Measurements from ENCODE around the gene PLCB1. TPM values are rescaled to one million over a fixed set of nuclear protein-coding genes. Genes with fewer than 3 reads are reported as not detected.

The PLCB1 gene
- total and polyA plus RNA-seq, 10 of the 15 experiments (the other 5 are each of a cell fraction or from before 2014, with no cell fraction given) = 0.05 to 5.3 (median 0.17) TPM; not detected in 1

DNA sequence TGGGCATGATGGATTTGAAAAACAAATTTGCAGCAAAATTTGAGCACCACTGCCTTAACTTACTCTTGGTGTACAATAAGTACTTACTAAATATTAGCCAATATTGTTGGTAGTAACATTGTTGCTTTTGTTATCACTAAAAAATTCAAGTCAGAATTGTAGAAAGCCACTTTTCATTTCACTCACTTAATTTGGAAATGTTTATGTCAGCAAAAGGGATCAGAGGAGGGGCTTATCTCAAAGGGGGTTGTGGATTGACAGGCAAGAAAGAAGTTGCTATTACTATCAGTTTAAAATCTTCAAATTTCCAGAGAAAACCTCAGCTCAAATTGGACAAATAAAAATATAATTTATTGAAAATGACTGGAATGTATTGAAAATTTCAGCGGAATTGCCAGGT is 241.5 kb downstream of the PLCB1 start (continued):
- no peak for TF ChIP-seq USF2 (IDR thresholded peaks at IDR 0.05; ENCODE audit: borderline replicate concordance, low read depth, low read length)
- TF ChIP-seq, protein P1, sequence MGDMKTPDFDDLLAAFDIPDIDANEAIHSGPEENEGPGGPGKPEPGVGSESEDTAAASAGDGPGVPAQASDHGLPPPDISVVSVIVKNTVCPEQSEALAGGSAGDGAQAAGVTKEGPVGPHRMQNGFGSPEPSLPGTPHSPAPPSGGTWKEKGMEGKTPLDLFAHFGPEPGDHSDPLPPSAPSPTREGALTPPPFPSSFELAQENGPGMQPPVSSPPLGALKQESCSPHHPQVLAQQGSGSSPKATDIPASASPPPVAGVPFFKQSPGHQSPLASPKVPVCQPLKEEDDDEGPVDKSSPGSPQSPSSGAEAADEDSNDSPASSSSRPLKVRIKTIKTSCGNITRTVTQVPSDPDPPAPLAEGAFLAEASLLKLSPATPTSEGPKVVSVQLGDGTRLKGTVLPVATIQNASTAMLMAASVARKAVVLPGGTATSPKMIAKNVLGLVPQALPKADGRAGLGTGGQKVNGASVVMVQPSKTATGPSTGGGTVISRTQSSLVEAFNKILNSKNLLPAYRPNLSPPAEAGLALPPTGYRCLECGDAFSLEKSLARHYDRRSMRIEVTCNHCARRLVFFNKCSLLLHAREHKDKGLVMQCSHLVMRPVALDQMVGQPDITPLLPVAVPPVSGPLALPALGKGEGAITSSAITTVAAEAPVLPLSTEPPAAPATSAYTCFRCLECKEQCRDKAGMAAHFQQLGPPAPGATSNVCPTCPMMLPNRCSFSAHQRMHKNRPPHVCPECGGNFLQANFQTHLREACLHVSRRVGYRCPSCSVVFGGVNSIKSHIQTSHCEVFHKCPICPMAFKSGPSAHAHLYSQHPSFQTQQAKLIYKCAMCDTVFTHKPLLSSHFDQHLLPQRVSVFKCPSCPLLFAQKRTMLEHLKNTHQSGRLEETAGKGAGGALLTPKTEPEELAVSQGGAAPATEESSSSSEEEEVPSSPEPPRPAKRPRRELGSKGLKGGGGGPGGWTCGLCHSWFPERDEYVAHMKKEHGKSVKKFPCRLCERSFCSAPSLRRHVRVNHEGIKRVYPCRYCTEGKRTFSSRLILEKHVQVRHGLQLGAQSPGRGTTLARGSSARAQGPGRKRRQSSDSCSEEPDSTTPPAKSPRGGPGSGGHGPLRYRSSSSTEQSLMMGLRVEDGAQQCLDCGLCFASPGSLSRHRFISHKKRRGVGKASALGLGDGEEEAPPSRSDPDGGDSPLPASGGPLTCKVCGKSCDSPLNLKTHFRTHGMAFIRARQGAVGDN (IDR thresholded peaks at IDR 0.05) = no peak
- no peak for TF ChIP-seq KLF5 (IDR thresholded peaks at IDR 0.05; ENCODE audit: partially characterized antibody)

- intact Hi-C loops (cut with micrococcal nuclease; ENCODE audit: unreplicated experiment) = no loop called here
- DNase-seq (ENCODE audit: low read depth, low spot score) = no peak
- TF ChIP-seq, protein P2, sequence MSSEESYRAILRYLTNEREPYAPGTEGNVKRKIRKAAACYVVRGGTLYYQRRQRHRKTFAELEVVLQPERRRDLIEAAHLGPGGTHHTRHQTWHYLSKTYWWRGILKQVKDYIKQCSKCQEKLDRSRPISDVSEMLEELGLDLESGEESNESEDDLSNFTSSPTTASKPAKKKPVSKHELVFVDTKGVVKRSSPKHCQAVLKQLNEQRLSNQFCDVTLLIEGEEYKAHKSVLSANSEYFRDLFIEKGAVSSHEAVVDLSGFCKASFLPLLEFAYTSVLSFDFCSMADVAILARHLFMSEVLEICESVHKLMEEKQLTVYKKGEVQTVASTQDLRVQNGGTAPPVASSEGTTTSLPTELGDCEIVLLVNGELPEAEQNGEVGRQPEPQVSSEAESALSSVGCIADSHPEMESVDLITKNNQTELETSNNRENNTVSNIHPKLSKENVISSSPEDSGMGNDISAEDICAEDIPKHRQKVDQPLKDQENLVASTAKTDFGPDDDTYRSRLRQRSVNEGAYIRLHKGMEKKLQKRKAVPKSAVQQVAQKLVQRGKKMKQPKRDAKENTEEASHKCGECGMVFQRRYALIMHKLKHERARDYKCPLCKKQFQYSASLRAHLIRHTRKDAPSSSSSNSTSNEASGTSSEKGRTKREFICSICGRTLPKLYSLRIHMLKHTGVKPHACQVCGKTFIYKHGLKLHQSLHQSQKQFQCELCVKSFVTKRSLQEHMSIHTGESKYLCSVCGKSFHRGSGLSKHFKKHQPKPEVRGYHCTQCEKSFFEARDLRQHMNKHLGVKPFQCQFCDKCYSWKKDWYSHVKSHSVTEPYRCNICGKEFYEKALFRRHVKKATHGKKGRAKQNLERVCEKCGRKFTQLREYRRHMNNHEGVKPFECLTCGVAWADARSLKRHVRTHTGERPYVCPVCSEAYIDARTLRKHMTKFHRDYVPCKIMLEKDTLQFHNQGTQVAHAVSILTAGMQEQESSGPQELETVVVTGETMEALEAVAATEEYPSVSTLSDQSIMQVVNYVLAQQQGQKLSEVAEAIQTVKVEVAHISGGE (CRISPR knock-in tag; IDR thresholded peaks at IDR 0.05) = no peak
- TF ChIP-seq USF2 (IDR thresholded peaks at IDR 0.05; ENCODE audit: borderline replicate concordance, low read depth, low read length) (no peak), MEF2A (IDR thresholded peaks at IDR 0.05; ENCODE audit: insufficient read depth, low read depth, low read length) (no peak), GABPA (IDR thresholded peaks at IDR 0.05; ENCODE audit: low read depth) (no peak), E2F8 (IDR thresholded peaks at IDR 0.05; ENCODE audit: low read depth, partially characterized antibody) (no peak), ZNF384 (IDR thresholded peaks at IDR 0.05; ENCODE audit: borderline replicate concordance, low read depth, low read length) (no peak), JUND (IDR thresholded peaks at IDR 0.05; ENCODE audit: low read depth, low read length) (no peak)
These were observed 243.8 kb downstream of the PLCB1 start for GRCh38 chr20:8375898-8376297.

More at GRCh38 chr20:8375898-8376297, 243.8 kb downstream of the PLCB1 start:
- H3K79me2 ChIP-seq (ENCODE audit: control insufficient read depth, insufficient read depth, low read length) = no peaks in the 10 kb centered on the region
- 2% methylated on average over 2 of the region's 2 CpGs for WGBS (ENCODE audit: insufficient coverage, insufficient replicate concordance, low lambda C conversion rate, missing lambda C conversion rate)
- ChIA-PET CTCF (interaction anchor here (0.9 kb wide), 1 partner anchor 14 kb away, joined by 3 read pairs; no protein-coding TSS in a partner anchor), POLR2A (no interaction called here), RAD21 (ENCODE audit: unreplicated experiment) (no interaction called here), SMC1A (ENCODE audit: uncharacterized antibody, unreplicated experiment) (no interaction called here)
- H4K20me1 ChIP-seq (ENCODE audit: control insufficient read depth, insufficient read depth) = no peaks in the 10 kb centered on the region
- no peaks in the 10 kb centered on the region for H3K36me3 ChIP-seq (ENCODE audit: control insufficient read depth in 2 of 2, insufficient read depth in 2 of 2, low read length in 1 of 2)
- in situ Hi-C loops (cut with MboI) = no loop called here
- H3K9me3 ChIP-seq (replicated peaks; ENCODE audit: control insufficient read depth, insufficient read depth, low read length) = no peaks in the 10 kb centered on the region
- H3K4me3 ChIP-seq = no peak overlapping the region
- no peak overlapping the region for H3K9ac ChIP-seq (ENCODE audit: control insufficient read depth, insufficient read depth, low read length)
- no peaks in the 10 kb centered on the region for H3K4me1 ChIP-seq (ENCODE audit: control insufficient read depth, insufficient read depth, low read length)
- no peaks in the 10 kb centered on the region for H3K27me3 ChIP-seq (replicated peaks in 1 of 2; ENCODE audit: control insufficient read depth in 2 of 2, insufficient read depth in 2 of 2, low read length in 1 of 2)
- no TSS peak for BruUV-seq (replicated peaks)
- ATAC-seq = no peak
- H3K4me2 ChIP-seq (ENCODE audit: control insufficient read depth, insufficient read depth) = no peak overlapping the region
- FAIRE-seq = no peak
- no peak overlapping the region for H3K27ac ChIP-seq (ENCODE audit: control insufficient read depth, insufficient read depth)
- H2AFZ ChIP-seq (ENCODE audit: control insufficient read depth, low read depth, low read length) = no peak overlapping the region
